ENCODE results near the gene SRF. TPM values are rescaled to one million over a fixed set of nuclear protein-coding genes. Genes with fewer than 3 reads are reported as not detected.

The SRF gene
- total RNA-seq, 1 donor from 2014 or later: 35.5 TPM

- no peak for TF ChIP-seq CTCF (IDR thresholded peaks at IDR 0.05; ENCODE audit: insufficient read depth, low read length, poor library complexity, severe bottlenecking)
- H3K36me3 ChIP-seq (ENCODE audit: control insufficient read depth, insufficient read depth, low read length): peaks cover 3% of the 10 kb centered on the region
- DNase-seq (ENCODE audit: low read depth): no peak
Observed at GRCh38 chr6:43187821-43188220, 16.8 kb downstream of the SRF start.

DNA sequence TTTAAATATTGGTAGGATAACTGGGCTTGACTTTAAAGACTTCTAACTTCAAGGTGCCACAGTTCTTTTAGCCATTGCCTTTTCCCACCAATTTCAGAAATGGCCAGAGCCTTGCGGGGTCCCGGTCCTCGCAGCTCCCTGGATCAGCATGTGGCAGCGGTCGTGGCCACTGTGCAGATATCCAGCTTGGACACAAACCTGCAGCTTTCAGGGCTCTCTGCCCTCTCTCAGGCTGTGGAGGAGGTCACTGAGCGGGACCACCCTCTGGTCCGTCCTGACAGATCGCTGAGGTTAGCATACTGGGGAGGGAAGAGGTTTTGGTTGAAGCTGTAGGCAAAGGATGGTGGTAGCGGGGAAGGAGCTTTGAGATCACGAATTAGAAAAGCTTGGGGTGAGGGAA, 17.4 kb downstream of the SRF start:
- TF ChIP-seq CTCF (IDR thresholded peaks at IDR 0.05; ENCODE audit: insufficient read depth, low read length, poor library complexity, severe bottlenecking): no peak
- H3K36me3 ChIP-seq (ENCODE audit: control insufficient read depth, insufficient read depth, low read length): peaks cover 3% of the 10 kb centered on the region
- no peak overlapping the region for H3K4me3 ChIP-seq (ENCODE audit: low read depth, low read length)
- no peaks in the 10 kb centered on the region for H3K27me3 ChIP-seq (ENCODE audit: control insufficient read depth, insufficient read depth, low read length)
- no peak for DNase-seq (ENCODE audit: low read depth)

More at GRCh38 chr6:43187821-43188220, 16.8 kb downstream of the SRF start:
- no peaks in the 10 kb centered on the region for H3K27me3 ChIP-seq (ENCODE audit: control insufficient read depth, insufficient read depth, low read length)
- H3K4me3 ChIP-seq (ENCODE audit: low read depth, low read length): no peak overlapping the region

- TF ChIP-seq CTCF (IDR thresholded peaks at IDR 0.05; ENCODE audit: insufficient read depth, low read length, poor library complexity, severe bottlenecking): no peak
- H3K4me3 ChIP-seq (ENCODE audit: low read depth, low read length): no peak overlapping the region
Observed at GRCh38 chr6:43189776-43190304, 18.8 kb downstream of the SRF start.

GRCh38 chr6:43192911-43193310, 21.8 kb downstream of the SRF start:
- no peak for DNase-seq (ENCODE audit: low read depth)
- no peak for TF ChIP-seq CTCF (IDR thresholded peaks at IDR 0.05; ENCODE audit: insufficient read depth, low read length, poor library complexity, severe bottlenecking)
- H3K36me3 ChIP-seq (ENCODE audit: control insufficient read depth, insufficient read depth, low read length): no peaks in the 10 kb centered on the region
- H3K27me3 ChIP-seq (ENCODE audit: control insufficient read depth, insufficient read depth, low read length): no peaks in the 10 kb centered on the region
- no peak overlapping the region for H3K4me3 ChIP-seq (ENCODE audit: low read depth, low read length)

More at GRCh38 chr6:43189776-43190304, 18.8 kb downstream of the SRF start:
- no peak for DNase-seq (ENCODE audit: low read depth)
- H3K27me3 ChIP-seq (ENCODE audit: control insufficient read depth, insufficient read depth, low read length): no peaks in the 10 kb centered on the region
- peaks cover 3% of the 10 kb centered on the region for H3K36me3 ChIP-seq (ENCODE audit: control insufficient read depth, insufficient read depth, low read length)

DNA sequence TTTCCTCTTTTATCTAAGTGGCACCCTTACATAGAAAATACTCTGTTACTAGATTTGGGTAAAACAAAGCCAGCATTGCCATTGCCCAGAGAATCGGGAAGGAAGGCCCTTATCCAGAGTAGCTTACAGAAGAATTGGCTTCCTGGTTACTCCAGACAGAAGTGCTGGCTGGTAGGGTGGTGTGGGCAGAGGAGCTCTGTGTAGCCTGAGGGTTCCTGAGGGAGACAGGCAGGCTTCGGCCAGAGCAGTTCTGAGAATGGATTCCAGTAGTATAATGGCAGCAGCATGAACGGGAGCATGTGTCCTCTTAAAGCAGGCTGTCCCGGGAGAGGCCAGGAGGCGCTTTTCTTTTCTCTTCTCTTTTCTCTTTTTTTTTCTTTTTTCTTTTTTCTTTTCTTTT, 22.9 kb downstream of the SRF start:
- Histone ChIP-seq H3K36me3 (ENCODE audit: control insufficient read depth, insufficient read depth, low read length) (no peaks in the 10 kb centered on the region), H3K4me3 (ENCODE audit: low read depth, low read length) (no peak overlapping the region), H3K27me3 (ENCODE audit: control insufficient read depth, insufficient read depth, low read length) (no peaks in the 10 kb centered on the region)
- TF ChIP-seq CTCF (IDR thresholded peaks at IDR 0.05; ENCODE audit: insufficient read depth, low read length, poor library complexity, severe bottlenecking): no peak
- no peak for DNase-seq (ENCODE audit: low read depth)

DNA sequence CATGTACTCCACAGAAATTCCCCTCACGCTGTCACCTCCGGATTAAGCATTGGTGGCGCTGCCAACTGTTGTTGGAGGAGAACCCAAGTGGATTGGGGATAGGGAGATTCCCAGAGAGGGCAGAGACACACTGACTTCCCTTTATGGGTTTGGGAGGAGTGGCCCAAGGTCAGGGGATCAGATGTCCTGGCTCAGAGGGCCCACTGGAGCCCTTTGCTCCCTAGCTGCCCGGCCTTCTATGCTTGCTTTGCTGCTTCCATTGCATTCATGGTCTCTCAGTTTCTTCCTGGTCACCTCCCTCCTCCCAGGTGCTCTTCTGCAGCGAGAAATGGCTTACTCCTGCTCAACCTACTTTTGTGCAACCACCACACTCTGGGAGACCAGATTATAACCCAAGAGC, 25.3 kb downstream of the SRF start:
- H3K27me3 ChIP-seq (ENCODE audit: control insufficient read depth, insufficient read depth, low read length): no peaks in the 10 kb centered on the region
- no peak for TF ChIP-seq CTCF (IDR thresholded peaks at IDR 0.05; ENCODE audit: insufficient read depth, low read length, poor library complexity, severe bottlenecking)
- DNase-seq (ENCODE audit: low read depth): no peak
- H3K36me3 ChIP-seq (ENCODE audit: control insufficient read depth, insufficient read depth, low read length): no peaks in the 10 kb centered on the region
- H3K4me3 ChIP-seq (ENCODE audit: low read depth, low read length): no peak overlapping the region
